ENCODE measurements around the gene CCDC71.
A peak's percentile ranks its signal among the peaks of the same experiment; 100 is the strongest.

CCDC71 gene

DNA sequence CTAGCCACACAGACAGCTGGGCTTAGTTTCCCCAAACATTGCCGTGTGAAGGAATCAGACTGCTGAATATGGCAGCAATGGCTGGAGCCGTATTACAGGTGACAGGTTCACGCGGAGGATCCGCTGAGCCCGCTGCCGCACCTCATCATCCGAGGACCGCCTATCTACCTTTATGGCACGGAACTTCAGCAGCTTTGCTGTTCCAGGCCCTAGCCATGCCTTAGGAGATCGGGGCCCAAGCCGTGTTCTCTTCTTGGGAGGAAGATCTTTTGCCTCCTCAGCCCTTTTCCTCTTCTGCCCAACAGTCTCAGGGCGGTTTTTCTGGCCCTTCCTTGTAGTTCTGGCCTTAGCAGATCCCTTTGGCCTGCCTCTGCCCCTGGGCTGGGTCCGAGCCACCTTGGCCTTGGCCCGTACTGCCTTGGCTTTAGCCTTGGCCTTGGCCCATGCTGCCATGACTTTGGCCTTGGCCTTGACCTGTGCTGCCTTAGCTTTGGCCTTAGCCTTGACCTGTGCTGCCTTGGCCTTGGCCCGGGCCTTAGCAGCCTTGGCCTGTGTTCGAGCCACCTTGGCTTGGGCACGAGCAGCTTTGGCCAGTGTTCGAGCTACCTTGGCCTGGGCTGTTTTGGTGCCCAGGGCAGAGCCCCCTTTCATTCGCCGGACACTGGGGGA, 3.2 kb downstream of the CCDC71 start:
- in situ Hi-C loops (cut with MboI; ENCODE audit: low sequenced_read_pairs, unreplicated experiment), result loop anchor here (25.0 kb wide), 1 partner anchor 274 kb away; the partner anchor contains the start of gene NICN1
- no peak for DNase-seq (ENCODE audit: low spot score)
- TF ChIP-seq, protein P1, sequence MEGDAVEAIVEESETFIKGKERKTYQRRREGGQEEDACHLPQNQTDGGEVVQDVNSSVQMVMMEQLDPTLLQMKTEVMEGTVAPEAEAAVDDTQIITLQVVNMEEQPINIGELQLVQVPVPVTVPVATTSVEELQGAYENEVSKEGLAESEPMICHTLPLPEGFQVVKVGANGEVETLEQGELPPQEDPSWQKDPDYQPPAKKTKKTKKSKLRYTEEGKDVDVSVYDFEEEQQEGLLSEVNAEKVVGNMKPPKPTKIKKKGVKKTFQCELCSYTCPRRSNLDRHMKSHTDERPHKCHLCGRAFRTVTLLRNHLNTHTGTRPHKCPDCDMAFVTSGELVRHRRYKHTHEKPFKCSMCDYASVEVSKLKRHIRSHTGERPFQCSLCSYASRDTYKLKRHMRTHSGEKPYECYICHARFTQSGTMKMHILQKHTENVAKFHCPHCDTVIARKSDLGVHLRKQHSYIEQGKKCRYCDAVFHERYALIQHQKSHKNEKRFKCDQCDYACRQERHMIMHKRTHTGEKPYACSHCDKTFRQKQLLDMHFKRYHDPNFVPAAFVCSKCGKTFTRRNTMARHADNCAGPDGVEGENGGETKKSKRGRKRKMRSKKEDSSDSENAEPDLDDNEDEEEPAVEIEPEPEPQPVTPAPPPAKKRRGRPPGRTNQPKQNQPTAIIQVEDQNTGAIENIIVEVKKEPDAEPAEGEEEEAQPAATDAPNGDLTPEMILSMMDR (IDR thresholded peaks at IDR 0.05; ENCODE audit: borderline replicate concordance, control extremely low read depth, extremely low read depth, insufficient read depth, missing control alignments), result no peak

DNA sequence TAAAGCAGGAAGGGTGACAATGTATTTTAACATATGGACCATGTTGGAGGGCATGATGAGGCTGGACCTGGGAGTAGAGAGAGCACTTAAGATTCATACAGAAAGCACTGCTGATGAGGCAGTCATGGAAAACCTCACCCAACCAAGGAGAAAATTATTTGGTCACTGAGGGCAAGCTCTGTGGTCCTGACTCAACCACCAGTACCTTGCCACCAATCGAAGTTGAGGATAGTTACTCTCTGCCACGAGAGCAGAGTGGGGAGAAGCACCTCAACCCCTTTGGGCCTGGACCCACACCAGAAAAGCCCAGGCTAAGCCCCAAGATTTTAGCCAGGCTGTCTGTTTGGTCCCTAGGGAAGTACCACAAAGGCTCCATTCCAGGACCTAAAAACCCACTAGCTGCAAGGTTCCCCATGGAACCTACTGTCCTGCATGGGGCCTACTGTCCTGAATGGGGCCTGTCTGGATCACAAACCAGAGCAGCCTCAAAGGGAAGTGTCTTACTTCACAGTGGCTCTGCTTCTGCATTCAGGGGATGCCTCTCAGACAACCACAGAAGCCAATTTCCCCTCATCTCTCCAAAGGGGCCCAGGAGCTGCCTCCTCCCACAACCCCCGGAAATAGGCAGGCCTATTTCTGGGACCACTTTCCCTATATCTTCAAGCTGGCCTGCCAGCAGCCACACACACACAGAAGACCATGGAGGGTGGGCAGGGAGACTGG, 4.2 kb downstream of the CCDC71 start:
- TF ChIP-seq, protein P1 (IDR thresholded peaks at IDR 0.05; ENCODE audit: borderline replicate concordance, control extremely low read depth, extremely low read depth, insufficient read depth, missing control alignments), result no peak
- DNase-seq (ENCODE audit: low spot score), result no peak
- in situ Hi-C loops (cut with MboI; ENCODE audit: low sequenced_read_pairs, unreplicated experiment), result loop anchor here (25.0 kb wide), 1 partner anchor 275 kb away; the partner anchor contains the start of gene NICN1

DNA sequence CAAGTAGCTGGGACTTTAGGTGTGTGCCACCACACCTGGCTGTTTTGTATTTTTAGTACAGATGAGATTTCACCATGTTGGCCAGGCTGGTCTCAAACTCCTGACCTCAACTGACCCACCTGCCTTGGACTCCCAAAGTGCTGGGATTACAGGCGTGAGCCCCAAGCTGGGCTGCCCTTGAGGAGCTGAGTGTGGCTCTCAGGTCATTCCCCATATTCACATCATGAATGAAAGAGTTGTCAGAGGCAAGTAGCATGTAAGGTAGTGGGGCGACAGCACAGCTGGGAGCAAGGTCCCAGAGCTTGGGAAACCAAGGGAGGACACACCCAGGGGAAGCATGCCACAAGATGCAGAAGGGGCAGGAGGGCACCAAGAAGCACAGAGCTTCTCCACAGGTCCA, 4.9 kb downstream of the CCDC71 start:
- in situ Hi-C loops (cut with MboI; ENCODE audit: low sequenced_read_pairs, unreplicated experiment), result loop anchor here (25.0 kb wide), 1 partner anchor 276 kb away; the partner anchor contains the start of gene NICN1
- no peak for DNase-seq (ENCODE audit: low spot score)
- TF ChIP-seq, protein P1 (IDR thresholded peaks at IDR 0.05; ENCODE audit: borderline replicate concordance, control extremely low read depth, extremely low read depth, insufficient read depth, missing control alignments), result no peak

DNA sequence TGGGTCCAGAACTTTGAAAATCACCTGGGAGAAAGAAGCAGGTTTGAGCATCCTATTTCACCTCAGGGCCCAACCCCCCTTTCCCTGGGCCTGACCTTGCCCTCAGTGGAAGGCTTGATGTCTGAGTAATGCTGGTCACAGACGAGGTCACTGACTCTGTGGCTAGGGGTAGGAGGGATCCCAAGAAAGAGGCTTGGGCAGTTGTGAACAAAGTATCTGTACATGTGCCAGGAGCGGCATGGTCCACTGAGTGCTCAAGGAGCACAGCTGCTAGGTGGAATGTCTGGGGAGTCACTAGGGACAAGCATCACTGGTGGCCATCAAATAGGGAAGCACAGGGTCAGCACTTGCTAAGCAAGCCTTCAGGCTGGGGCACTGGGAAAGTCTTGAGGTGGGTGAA, 7.3 kb downstream of the CCDC71 start:
- TF ChIP-seq, protein P1 (IDR thresholded peaks at IDR 0.05; ENCODE audit: borderline replicate concordance, control extremely low read depth, extremely low read depth, insufficient read depth, missing control alignments), result no peak
- in situ Hi-C loops (cut with MboI; ENCODE audit: low sequenced_read_pairs, unreplicated experiment), result loop anchor here (25.0 kb wide), 1 partner anchor 279 kb away; the partner anchor contains the start of gene NICN1
- no peak for DNase-seq (ENCODE audit: low spot score)

DNA sequence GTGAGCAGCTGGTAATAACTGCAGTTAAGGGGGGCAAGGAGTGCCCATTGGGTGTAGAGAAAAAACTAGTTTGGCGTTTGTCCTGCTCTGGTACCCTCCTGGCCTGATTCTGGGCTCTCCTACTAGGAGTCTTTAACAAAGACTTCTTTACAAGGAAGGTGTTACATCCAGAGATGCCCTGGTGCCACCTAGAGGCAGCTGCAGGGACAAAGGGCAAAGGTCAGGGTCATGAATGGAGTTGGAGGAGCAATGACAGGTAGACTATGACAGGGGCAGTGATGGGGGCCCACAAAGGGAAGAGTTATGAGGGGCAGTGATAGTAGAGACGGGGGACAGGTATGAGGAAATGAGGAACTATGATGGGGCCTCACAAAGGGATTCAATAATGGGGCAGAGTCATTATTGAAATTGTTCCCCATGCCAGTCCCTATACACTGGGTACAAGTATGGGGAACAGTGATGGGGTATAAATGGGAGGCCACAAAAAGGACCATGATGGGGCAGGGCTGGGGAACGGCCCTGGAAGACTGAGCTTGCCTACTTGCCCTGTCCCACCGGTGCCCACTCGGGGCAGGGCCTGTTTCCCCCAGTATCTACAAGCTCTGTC, 7.9 kb downstream of the CCDC71 start:
- no peak for DNase-seq (ENCODE audit: low spot score)
- TF ChIP-seq, protein P1 (IDR thresholded peaks at IDR 0.05; ENCODE audit: borderline replicate concordance, control extremely low read depth, extremely low read depth, insufficient read depth, missing control alignments), result peak; percentile 44
- in situ Hi-C loops (cut with MboI; ENCODE audit: low sequenced_read_pairs, unreplicated experiment), result loop anchor here (25.0 kb wide), 1 partner anchor 279 kb away; the partner anchor contains the start of gene NICN1

DNA sequence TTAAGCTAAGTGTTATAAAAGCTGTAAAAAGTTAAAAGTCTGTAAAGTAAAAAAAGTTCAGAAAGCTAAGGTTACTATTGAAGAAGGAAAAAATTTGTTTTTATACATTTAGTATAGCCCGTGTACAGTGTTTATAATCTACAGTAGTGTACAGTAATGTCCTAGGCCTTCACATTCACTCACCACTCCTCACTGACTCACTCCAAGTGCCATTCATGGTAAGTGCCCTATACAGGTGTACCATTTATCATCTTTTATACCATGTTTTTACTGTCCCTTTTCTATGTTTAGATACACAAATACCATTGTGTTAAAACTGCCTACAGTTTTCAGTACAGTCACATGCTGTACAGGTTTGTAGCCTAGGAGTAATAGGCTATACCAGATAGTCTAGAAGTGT, 8.8 kb downstream of the CCDC71 start:
- in situ Hi-C loops (cut with MboI; ENCODE audit: low sequenced_read_pairs, unreplicated experiment), result loop anchor here (25.0 kb wide), 1 partner anchor 280 kb away; the partner anchor contains the start of gene NICN1
- TF ChIP-seq, protein P1 (IDR thresholded peaks at IDR 0.05; ENCODE audit: borderline replicate concordance, control extremely low read depth, extremely low read depth, insufficient read depth, missing control alignments), result no peak
- no peak for DNase-seq (ENCODE audit: low spot score)
